Stimulated activated CD4-positive, alpha-beta T cell treated with anti-CD3 and anti-CD28 coated beads, Interleukin-4, amount 100 ng/mL, for 4 hours (primary cell): ENCODE measurements around the gene COL27A1.

ENCODE experiments used
- DNase-seq, 2 experiments: peaks; one replicate each; pipeline ENCODE4 v3.0.0-alpha.2; 2020

The COL27A1 gene

GRCh38 chr9:114348261-114348905 lies 193.0 kb downstream of the COL27A1 start:
- no peak for DNase-seq

- DNase-seq = peak; percentile 76 to 81
These were observed 193.7 kb downstream of the COL27A1 start for GRCh38 chr9:114348906-114349482.

- no peak for DNase-seq
These were observed 194.6 kb downstream of the COL27A1 start for GRCh38 chr9:114349713-114350480.

GRCh38 chr9:114350636-114351401 lies 195.5 kb downstream of the COL27A1 start:
- DNase-seq = no peak

GRCh38 chr9:114351932-114352331 lies 196.6 kb downstream of the COL27A1 start:
- DNase-seq = no peak

GRCh38 chr9:114355821-114356220 lies 200.5 kb downstream of the COL27A1 start:
- no peak for DNase-seq

- no peak for DNase-seq
These were observed 201.5 kb downstream of the COL27A1 start for GRCh38 chr9:114356792-114357191.

- no peak for DNase-seq
These were observed 202.0 kb downstream of the COL27A1 start for GRCh38 chr9:114357360-114357759.

GRCh38 chr9:114357911-114358328 lies 202.6 kb downstream of the COL27A1 start:
- no peak for DNase-seq

GRCh38 chr9:114359801-114360200 lies 204.5 kb downstream of the COL27A1 start:
- no peak for DNase-seq

GRCh38 chr9:114361542-114361941 lies 206.2 kb downstream of the COL27A1 start:
- no peak for DNase-seq
